Breast epithelium (tissue), 3 donors: ENCODE results near the gene NEGR1.

Experiments used
- CTCF ChIP-seq, 3 donors: fragments of 450-650 bp; IDR thresholded peaks; one replicate each; pipeline ENCODE4 v1.5.1; 2016 to 2017; ENCODE audit warnings: antibody characterized with exemption in 3 of 3, mild to moderate bottlenecking in 3 of 3, moderate library complexity in 3 of 3
- POLR2A ChIP-seq: fragments of 450-650 bp; IDR thresholded peaks from one replicate; pipeline ENCODE4 v1.6.1; 2016; ENCODE audit warnings: antibody characterized with exemption, mild to moderate bottlenecking, moderate library complexity
- POLR2AphosphoS5 ChIP-seq, 3 donors: sonication (generic); formaldehyde crosslinking; IDR thresholded peaks; one replicate each; pipeline ENCODE4 v1.6.1; 2017; ENCODE audit warnings: antibody characterized with exemption in 3 of 3

DNA sequence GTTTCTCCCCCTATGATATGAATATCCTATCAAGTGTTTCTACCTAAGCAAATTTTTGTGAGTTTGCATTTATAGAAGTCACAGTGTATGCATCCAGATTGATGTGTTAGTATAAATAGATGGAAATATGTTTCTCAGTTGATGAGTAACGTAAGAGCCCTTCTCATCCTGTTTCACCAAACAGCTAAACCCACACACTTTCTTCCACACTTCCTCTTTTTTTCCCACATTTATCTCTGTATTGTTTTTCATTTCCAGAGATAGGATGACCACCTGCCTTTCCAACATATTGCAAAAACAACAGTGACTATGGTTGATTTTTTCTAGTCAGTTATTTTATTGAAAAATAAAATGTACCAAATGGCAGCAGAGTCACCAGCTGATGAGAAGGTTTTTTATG is 490.1 kb downstream of the NEGR1 start:
- TF ChIP-seq CTCF (IDR thresholded peaks at IDR 0.05) = no peak
- TF ChIP-seq POLR2AphosphoS5 (IDR thresholded peaks at IDR 0.05) = no peak
- TF ChIP-seq POLR2A = no peak
